ENCODE results near the gene EPS8L1.

- TF ChIP-seq CTCF (IDR thresholded peaks at IDR 0.05; ENCODE audit: low read length) = no peak
- no peak for TF ChIP-seq EZH2 (IDR thresholded peaks at IDR 0.05; ENCODE audit: borderline replicate concordance, low read length)
These were observed 33.0 kb upstream of the EPS8L1 start for GRCh38 chr19:55042688-55043087.
